Left ventricle myocardium inferior (tissue), 1 donor: ENCODE results near the gene CYP3A4. TPM values are rescaled to one million over a fixed set of nuclear protein-coding genes. Genes with fewer than 3 reads are reported as not detected.
"Not testable (repeated sequence)": the region's sequence is repeated elsewhere in the genome, so short reads cannot be mapped to it uniquely, and the experiment has no call there.

Source experiments
- DNase-seq: peaks from one replicate; pipeline ENCODE4 v3.0.0-alpha.2; 2020
- H3K27ac ChIP-seq: fragments of 200-600 bp; replicated peaks from 2 replicates; pipeline ENCODE4 v1.8.0; 2021
- H3K27me3 ChIP-seq: fragments of 200-600 bp; 2 replicates; pipeline ENCODE4 v1.8.0; 2021; ENCODE audit warnings: low read depth
- H3K36me3 ChIP-seq: fragments of 200-600 bp; 2 replicates; pipeline ENCODE4 v1.8.0; 2021
- H3K4me1 ChIP-seq: fragments of 200-600 bp; 2 replicates; pipeline ENCODE4 v1.8.0; 2021
- H3K4me3 ChIP-seq: fragments of 200-600 bp; 2 replicates; pipeline ENCODE4 v1.8.0; 2021; ENCODE audit warnings: mild to moderate bottlenecking, moderate library complexity
- H3K9me3 ChIP-seq: fragments of 200-600 bp; replicated peaks from 2 replicates; pipeline ENCODE4 v1.8.0; 2021
- CTCF ChIP-seq: fragments of 200-600 bp; IDR thresholded peaks from 2 replicates; pipeline ENCODE4 v1.8.0; 2021; ENCODE audit warnings: antibody characterized with exemption, mild to moderate bottlenecking, borderline replicate concordance
- intact Hi-C: fragments of 100-400 bp; cut with micrococcal nuclease; formaldehyde crosslinking; loops from one replicate; pipeline ENCODE4 v1.11.0; 2022
- total RNA-seq: library from RNA; stranded (reverse); fragmentation: NEBNext Ultra II Directional; extraction: Animal tissue kit (Norgen Biotek cat#: 25700); gene quantifications from one replicate; pipeline ENCODE4 v1.2.1, GENCODE V29; 2021
- donor health status: DM: no; HTN: yes; CAD: no; lungs with severe emphysema.

CYP3A4 gene
- total RNA-seq, 1 donor from 2014 or later = not detected

- Histone ChIP-seq H3K27ac (no peak overlapping the region), H3K9me3 (no peaks in the 10 kb centered on the region), H3K4me3 (no peak overlapping the region), H3K4me1 (no peaks in the 10 kb centered on the region), H3K36me3 (no peaks in the 10 kb centered on the region), H3K27me3 (peaks cover 4% of the 10 kb centered on the region)
- TF ChIP-seq CTCF = no peak
- intact Hi-C loops = no loop called here
- no peak for DNase-seq
Observed at GRCh38 chr7:99791021-99791420, 7.0 kb upstream of the CYP3A4 start.

GRCh38 chr7:99790407-99790806 is 6.4 kb upstream of the CYP3A4 start:
- no peak for DNase-seq
- intact Hi-C loops = no loop called here
- no peak for TF ChIP-seq CTCF
- H3K4me3 ChIP-seq = no peak overlapping the region
- no peak overlapping the region for H3K27ac ChIP-seq
- H3K9me3 ChIP-seq = no peaks in the 10 kb centered on the region
- H3K4me1 ChIP-seq = no peaks in the 10 kb centered on the region
- no peaks in the 10 kb centered on the region for H3K36me3 ChIP-seq
- peaks cover 4% of the 10 kb centered on the region for H3K27me3 ChIP-seq

- H3K9me3 ChIP-seq = no peaks in the 10 kb centered on the region
- no peak for DNase-seq
- H3K4me3 ChIP-seq = no peak overlapping the region
- no peak for TF ChIP-seq CTCF
- peaks cover 4% of the 10 kb centered on the region for H3K27me3 ChIP-seq
- H3K4me1 ChIP-seq = no peaks in the 10 kb centered on the region
- no peak overlapping the region for H3K27ac ChIP-seq
- intact Hi-C loops = no loop called here
- H3K36me3 ChIP-seq = no peaks in the 10 kb centered on the region
Observed at GRCh38 chr7:99789441-99790070, 5.6 kb upstream of the CYP3A4 start.

- intact Hi-C loops = no loop called here
Observed at GRCh38 chr7:99788554-99788953, 4.6 kb upstream of the CYP3A4 start.

GRCh38 chr7:99786726-99787335 is 2.8 kb upstream of the CYP3A4 start:
- TF ChIP-seq CTCF = no peak
- Histone ChIP-seq H3K36me3 (no peaks in the 10 kb centered on the region), H3K4me1 (no peaks in the 10 kb centered on the region), H3K27me3 (no peaks in the 10 kb centered on the region), H3K4me3 (no peak overlapping the region), H3K27ac (no peak overlapping the region), H3K9me3 (no peaks in the 10 kb centered on the region)
- intact Hi-C loops = no loop called here
- DNase-seq = no peak

More at GRCh38 chr7:99788554-99788953, 4.6 kb upstream of the CYP3A4 start:
- Histone ChIP-seq H3K36me3 (no peaks in the 10 kb centered on the region), H3K9me3 (no peaks in the 10 kb centered on the region), H3K4me1 (no peaks in the 10 kb centered on the region), H3K27me3 (peaks cover 4% of the 10 kb centered on the region), H3K27ac (no peak overlapping the region), H3K4me3 (no peak overlapping the region)
- no peak for DNase-seq
- TF ChIP-seq CTCF = no peak

GRCh38 chr7:99785654-99786053 is 1.7 kb upstream of the CYP3A4 start:
- H3K36me3 ChIP-seq, H3K27me3 ChIP-seq, DNase-seq, intact Hi-C loops, H3K4me3 ChIP-seq, H3K27ac ChIP-seq, H3K9me3 ChIP-seq, H3K4me1 ChIP-seq: not testable (repeated sequence)
